Ovary (tissue), 3 donors: ENCODE data around the gene ATP13A2.

Experiments used
- POLR2A ChIP-seq: fragments of 450-650 bp; IDR thresholded peaks from one replicate; pipeline ENCODE4 v1.6.1; 2017; ENCODE audit warnings: antibody characterized with exemption, mild to moderate bottlenecking, moderate library complexity
- TF ChIP-seq, protein P1 (sequence below), 3 donors: fragments of 450-650 bp in 2 of 3; fragments of 200-600 bp in 1 of 3; IDR thresholded peaks; one replicate each; pipeline versions ENCODE4 v1.5.1 to v1.8.0; 2016 to 2022; ENCODE audit warnings: antibody characterized with exemption in 3 of 3, mild to moderate bottlenecking in 1 of 3
- donor health status: DM: no; HTN: no; CAD: no.

DNA sequence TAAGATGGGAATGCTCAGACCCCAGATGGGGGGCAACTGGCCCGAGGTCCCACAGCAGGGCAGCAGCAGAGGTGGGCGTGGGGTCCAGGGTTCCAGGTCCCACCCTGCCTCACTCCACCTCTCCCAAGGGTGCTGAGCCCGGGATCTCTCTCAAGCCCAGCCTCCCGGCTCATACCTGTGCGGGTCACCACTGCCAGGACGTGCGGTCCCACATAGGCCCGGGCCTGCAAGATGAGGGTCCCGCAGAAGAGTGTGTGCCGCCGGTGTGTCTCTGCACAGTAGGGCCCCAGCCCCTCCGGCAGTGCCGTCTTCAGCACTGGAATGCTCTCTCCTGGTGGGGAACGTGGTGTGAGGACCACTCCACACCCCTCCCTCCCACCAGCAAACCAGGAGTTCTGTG lies 14.9 kb downstream of the ATP13A2 start:
- no peak for TF ChIP-seq POLR2A
- TF ChIP-seq, protein P1, sequence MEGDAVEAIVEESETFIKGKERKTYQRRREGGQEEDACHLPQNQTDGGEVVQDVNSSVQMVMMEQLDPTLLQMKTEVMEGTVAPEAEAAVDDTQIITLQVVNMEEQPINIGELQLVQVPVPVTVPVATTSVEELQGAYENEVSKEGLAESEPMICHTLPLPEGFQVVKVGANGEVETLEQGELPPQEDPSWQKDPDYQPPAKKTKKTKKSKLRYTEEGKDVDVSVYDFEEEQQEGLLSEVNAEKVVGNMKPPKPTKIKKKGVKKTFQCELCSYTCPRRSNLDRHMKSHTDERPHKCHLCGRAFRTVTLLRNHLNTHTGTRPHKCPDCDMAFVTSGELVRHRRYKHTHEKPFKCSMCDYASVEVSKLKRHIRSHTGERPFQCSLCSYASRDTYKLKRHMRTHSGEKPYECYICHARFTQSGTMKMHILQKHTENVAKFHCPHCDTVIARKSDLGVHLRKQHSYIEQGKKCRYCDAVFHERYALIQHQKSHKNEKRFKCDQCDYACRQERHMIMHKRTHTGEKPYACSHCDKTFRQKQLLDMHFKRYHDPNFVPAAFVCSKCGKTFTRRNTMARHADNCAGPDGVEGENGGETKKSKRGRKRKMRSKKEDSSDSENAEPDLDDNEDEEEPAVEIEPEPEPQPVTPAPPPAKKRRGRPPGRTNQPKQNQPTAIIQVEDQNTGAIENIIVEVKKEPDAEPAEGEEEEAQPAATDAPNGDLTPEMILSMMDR (IDR thresholded peaks at IDR 0.05) = no peak
